ENCODE measurements around the gene SEC14L1. TPM values are rescaled to one million over a fixed set of nuclear protein-coding genes. Genes with fewer than 3 reads are reported as not detected.

Gene SEC14L1
- polyA plus RNA-seq, 2 of the 4 experiments (the other 2 are of a cell fraction): 27.5 to 40.4 TPM

GRCh38 chr17:77125432-77125901, 15.3 kb upstream of the SEC14L1 start (continued):
- TF ChIP-seq, protein P1, sequence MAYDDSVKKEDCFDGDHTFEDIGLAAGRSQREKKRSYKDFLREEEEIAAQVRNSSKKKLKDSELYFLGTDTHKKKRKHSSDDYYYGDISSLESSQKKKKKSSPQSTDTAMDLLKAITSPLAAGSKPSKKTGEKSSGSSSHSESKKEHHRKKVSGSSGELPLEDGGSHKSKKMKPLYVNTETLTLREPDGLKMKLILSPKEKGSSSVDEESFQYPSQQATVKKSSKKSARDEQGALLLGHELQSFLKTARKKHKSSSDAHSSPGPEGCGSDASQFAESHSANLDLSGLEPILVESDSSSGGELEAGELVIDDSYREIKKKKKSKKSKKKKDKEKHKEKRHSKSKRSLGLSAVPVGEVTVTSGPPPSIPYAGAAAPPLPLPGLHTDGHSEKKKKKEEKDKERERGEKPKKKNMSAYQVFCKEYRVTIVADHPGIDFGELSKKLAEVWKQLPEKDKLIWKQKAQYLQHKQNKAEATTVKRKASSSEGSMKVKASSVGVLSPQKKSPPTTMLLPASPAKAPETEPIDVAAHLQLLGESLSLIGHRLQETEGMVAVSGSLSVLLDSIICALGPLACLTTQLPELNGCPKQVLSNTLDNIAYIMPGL (CRISPR knock-in tag; IDR thresholded peaks at IDR 0.05; ENCODE audit: borderline replicate concordance): no peak
- TF ChIP-seq KDM1A (IDR thresholded peaks at IDR 0.05; ENCODE audit: low read depth) (no peak), RFX5 (IDR thresholded peaks at IDR 0.05) (no peak), ESRRA (IDR thresholded peaks at IDR 0.05; ENCODE audit: borderline replicate concordance, low read length) (no peak), RAD21 (conservative IDR thresholded peaks at IDR 0.05 in 1 of 2, IDR thresholded peaks at IDR 0.05 in 1 of 2) (no peak; a peak in 1 of 5 replicates), MYC (IDR thresholded peaks at IDR 0.05; ENCODE audit: borderline replicate concordance, low read length) (no peak), NPAS2 (CRISPR knock-in tag; IDR thresholded peaks at IDR 0.05; ENCODE audit: borderline replicate concordance) (no peak), HOXB5 (CRISPR knock-in tag; IDR thresholded peaks at IDR 0.05) (peak; percentile 87; the same call in 1 of the 2 replicates), FOSL2 (IDR thresholded peaks at IDR 0.05) (peak; percentile 82), FOSL2 (CRISPR knock-in tag; IDR thresholded peaks at IDR 0.05) (peak; percentile 93), SMC3 (IDR thresholded peaks at IDR 0.05) (0 out of 3 replicates have a peak, but pooled peaks have one; percentile 15), ZSCAN20 (CRISPR knock-in tag; IDR thresholded peaks at IDR 0.05) (no peak), PHF8 (IDR thresholded peaks at IDR 0.05; ENCODE audit: borderline replicate concordance, low read depth) (no peak), ZNF302 (CRISPR knock-in tag; IDR thresholded peaks at IDR 0.05) (peak; percentile 78), EP300 (IDR thresholded peaks at IDR 0.05) (peak in 1 of 2 experiments; percentile 53; a peak in 2 of 5 replicates), CHD4 (IDR thresholded peaks at IDR 0.05; ENCODE audit: borderline replicate concordance) (no peak), E2F6 (IDR thresholded peaks at IDR 0.05; ENCODE audit: borderline replicate concordance, low read depth) (peak; percentile 80; the same call in 1 of the 2 replicates), USF2 (IDR thresholded peaks at IDR 0.05) (peak; percentile 49; the same call in 1 of the 2 replicates), POLR2AphosphoS2 (conservative IDR thresholded peaks at IDR 0.05; ENCODE audit: low read length) (no peak), CHD2 (IDR thresholded peaks at IDR 0.05; ENCODE audit: low read length, partially characterized antibody) (no peak)
- TF ChIP-seq, protein P2, sequence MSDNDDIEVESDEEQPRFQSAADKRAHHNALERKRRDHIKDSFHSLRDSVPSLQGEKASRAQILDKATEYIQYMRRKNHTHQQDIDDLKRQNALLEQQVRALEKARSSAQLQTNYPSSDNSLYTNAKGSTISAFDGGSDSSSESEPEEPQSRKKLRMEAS (IDR thresholded peaks at IDR 0.05): peak; percentile 94
- TF ChIP-seq, protein P3, sequence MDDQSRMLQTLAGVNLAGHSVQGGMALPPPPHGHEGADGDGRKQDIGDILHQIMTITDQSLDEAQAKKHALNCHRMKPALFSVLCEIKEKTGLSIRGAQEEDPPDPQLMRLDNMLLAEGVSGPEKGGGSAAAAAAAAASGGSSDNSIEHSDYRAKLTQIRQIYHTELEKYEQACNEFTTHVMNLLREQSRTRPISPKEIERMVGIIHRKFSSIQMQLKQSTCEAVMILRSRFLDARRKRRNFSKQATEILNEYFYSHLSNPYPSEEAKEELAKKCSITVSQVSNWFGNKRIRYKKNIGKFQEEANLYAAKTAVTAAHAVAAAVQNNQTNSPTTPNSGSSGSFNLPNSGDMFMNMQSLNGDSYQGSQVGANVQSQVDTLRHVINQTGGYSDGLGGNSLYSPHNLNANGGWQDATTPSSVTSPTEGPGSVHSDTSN (IDR thresholded peaks at IDR 0.05): 0 out of 2 replicates have a peak, but pooled peaks have one; percentile 40
- TF ChIP-seq, protein P4, sequence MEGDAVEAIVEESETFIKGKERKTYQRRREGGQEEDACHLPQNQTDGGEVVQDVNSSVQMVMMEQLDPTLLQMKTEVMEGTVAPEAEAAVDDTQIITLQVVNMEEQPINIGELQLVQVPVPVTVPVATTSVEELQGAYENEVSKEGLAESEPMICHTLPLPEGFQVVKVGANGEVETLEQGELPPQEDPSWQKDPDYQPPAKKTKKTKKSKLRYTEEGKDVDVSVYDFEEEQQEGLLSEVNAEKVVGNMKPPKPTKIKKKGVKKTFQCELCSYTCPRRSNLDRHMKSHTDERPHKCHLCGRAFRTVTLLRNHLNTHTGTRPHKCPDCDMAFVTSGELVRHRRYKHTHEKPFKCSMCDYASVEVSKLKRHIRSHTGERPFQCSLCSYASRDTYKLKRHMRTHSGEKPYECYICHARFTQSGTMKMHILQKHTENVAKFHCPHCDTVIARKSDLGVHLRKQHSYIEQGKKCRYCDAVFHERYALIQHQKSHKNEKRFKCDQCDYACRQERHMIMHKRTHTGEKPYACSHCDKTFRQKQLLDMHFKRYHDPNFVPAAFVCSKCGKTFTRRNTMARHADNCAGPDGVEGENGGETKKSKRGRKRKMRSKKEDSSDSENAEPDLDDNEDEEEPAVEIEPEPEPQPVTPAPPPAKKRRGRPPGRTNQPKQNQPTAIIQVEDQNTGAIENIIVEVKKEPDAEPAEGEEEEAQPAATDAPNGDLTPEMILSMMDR (IDR thresholded peaks at IDR 0.05): no peak
- TF ChIP-seq, protein P5, sequence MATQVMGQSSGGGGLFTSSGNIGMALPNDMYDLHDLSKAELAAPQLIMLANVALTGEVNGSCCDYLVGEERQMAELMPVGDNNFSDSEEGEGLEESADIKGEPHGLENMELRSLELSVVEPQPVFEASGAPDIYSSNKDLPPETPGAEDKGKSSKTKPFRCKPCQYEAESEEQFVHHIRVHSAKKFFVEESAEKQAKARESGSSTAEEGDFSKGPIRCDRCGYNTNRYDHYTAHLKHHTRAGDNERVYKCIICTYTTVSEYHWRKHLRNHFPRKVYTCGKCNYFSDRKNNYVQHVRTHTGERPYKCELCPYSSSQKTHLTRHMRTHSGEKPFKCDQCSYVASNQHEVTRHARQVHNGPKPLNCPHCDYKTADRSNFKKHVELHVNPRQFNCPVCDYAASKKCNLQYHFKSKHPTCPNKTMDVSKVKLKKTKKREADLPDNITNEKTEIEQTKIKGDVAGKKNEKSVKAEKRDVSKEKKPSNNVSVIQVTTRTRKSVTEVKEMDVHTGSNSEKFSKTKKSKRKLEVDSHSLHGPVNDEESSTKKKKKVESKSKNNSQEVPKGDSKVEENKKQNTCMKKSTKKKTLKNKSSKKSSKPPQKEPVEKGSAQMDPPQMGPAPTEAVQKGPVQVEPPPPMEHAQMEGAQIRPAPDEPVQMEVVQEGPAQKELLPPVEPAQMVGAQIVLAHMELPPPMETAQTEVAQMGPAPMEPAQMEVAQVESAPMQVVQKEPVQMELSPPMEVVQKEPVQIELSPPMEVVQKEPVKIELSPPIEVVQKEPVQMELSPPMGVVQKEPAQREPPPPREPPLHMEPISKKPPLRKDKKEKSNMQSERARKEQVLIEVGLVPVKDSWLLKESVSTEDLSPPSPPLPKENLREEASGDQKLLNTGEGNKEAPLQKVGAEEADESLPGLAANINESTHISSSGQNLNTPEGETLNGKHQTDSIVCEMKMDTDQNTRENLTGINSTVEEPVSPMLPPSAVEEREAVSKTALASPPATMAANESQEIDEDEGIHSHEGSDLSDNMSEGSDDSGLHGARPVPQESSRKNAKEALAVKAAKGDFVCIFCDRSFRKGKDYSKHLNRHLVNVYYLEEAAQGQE (IDR thresholded peaks at IDR 0.05): no peak

Data from A549 (cell line).